Activated T-cell treated with anti-CD3 and anti-CD28 coated beads, Interleukin-2, amount 50 U/mL, for 48 hours (primary cell): Measurements from ENCODE around the gene NFIA.

Source experiments
- DNase-seq, 2 experiments: peaks; one replicate each; pipeline ENCODE4 v3.0.0-alpha.2; 2020

Gene NFIA

DNA sequence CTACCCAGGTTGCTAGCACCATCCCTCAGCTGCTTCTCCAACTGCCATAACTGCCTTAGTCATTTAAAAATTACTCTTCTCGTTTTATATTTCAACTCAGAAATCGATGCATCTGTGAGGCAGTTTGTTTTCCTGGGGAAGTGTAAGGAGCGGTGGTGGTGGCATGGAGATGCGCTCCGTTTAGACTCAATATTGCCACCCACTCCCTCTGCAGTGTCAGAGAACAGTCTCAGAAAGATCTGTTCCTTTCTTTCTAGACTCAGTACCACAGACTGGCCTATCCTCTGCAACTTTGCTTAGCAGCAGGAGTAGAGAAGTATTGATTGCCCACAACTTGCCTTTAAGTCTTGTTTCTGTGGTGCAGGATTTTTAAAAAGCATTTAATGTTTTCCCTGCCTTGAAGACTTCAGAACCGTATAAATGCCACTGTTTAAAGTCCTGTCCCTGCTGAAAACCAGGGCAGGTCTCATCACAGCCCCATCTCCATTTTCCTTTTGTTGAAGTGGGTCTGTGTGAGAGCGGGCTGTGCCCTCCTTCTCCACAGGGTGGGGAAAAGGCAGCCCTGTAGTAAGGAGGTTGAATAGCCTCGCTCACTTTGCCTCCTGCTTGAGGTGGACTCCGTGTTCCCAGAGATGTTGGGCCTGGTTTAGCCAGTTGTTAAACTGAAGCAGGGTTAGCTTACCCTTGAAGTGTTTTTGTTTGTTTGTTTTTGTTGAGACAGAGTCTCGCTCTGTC lies 105.2 kb downstream of the NFIA start:
- no peak for DNase-seq

DNA sequence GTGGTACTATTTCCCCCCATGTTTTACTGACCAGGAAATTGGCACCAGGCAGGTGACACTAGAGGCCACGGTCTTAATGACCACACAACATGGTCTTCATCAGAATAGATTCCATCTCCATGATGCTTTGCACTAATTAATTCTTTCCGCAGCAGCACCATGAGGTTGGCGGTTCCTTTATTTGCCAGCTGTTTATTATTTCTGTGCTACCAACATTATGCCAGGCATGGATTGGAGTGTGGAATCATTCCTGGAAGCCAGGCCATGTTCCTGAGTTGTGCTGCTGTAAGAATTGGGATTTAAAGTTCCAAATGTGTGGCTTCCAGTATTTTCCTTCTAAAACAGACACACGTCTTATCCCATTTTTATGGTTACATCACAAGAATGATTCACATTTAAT lies 107.8 kb downstream of the NFIA start:
- DNase-seq, result no peak

DNA sequence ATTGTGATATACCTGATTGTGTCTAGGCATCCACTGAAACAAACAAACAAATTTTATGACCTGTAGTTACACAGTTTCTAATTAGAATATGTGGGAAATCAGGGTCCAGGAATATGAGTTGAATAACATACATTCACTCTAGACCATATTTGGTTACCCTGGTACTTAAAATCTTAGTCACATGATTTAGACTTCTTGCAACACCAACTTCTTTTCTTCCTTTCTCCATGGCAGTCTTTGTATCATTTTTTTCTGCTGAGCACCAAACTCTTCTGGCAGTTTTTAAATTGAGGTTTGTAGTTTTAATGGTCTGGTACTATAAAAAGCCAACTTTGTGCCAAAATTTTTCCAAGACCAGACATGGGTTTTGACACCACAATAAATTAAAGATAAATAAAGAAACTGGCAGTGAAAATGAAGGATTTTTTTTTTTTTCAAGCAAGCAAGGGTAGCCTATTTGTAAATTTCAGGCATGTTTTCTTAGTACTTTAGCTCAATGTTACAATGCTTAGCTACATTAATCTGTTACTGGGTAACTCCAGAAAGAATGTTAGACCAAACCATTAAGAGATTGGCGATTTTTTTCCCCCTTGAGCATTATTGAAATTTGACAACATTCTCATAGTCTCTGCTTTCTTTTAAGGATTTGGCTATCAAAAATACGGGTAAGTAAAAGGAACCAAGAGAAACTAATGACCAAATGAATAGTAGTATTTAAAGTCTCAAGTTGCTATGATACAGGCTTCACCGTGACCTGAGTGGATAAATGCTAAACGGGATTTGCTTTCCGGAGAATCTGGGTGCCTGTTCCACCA lies 108.5 kb downstream of the NFIA start:
- no peak for DNase-seq

DNA sequence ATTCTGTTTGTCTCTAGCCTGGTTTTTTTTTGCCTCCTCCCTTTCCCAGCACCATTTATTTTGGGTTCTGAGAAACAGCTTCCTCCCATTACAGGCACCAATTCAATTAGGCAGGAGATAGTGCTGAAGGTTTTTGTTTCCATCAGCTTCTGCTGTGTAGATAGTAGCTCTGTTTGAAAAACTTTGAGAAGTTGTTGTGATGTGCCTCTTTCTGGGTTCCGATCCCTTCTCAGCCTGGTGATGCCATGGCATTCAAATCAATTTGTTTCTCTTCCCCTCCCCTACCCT lies 109.0 kb downstream of the NFIA start:
- no peak for DNase-seq

DNA sequence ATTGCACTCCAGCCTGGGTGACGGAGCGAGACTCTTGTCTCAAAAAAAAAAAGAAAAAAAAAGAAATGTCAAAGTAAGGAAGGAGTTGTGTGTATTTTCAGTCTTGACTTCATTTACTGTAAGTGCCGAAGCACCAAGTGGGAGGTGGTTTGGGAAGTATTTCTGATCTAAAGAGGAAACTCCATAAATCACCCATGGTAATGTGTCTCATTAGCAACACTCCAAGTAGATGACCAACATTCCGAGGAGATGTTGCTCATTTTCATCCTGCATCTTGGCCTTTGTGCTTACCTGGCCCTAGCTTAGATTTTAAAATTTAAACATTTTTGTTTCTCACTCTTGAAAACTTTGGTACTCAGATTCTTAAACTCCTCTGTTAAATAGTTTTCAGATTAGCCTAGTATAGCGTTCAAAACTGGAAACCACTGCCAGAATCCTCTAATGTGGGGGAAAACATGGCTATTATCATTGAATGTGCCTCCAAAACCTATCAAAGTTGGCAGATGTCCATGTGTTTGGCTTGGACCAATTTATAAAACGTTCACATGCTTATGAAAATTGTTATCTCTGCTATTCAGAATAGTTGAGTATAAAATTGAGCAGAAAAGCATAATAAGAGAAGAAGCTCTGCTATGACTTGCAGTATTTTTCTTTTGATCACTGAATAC lies 110.4 kb downstream of the NFIA start:
- no peak for DNase-seq

DNA sequence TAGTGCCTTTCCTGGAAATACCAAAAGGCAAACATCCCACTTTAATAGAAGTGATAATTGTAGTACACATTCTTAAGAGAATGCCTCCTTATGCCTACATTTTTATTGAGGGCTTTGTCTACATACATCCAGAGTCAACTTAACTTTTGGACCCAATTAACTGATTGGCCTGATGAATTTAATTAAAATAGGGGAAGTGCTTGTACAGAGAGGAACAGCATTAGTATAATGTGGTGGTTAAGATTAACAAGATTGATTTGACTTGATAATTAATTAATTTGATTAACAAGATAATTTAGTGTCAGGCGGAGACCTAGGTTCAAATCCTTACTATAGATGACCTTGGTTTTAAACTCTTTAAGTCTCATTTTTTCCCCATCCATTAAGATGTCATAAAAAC lies 111.4 kb downstream of the NFIA start:
- DNase-seq, result no peak

DNA sequence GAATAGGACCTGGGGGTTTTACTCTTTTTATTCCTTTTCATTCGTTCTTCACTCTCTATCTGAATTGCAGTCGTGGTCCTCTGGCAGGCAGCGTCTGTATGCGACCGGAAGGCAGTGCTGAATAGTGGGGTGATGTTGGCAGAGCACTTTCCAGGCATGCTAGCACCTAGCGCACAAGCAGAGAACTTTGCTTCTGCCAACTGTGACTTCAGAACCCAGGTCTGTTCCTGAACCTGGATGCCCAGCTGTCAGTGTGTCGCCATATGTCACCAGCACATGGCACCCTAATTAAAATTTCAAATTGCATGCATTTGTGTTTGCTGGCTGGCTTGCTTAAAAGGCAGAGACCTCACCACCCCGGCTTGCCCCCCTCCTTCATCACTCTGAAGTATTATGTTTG lies 116.2 kb downstream of the NFIA start:
- DNase-seq, result no peak

DNA sequence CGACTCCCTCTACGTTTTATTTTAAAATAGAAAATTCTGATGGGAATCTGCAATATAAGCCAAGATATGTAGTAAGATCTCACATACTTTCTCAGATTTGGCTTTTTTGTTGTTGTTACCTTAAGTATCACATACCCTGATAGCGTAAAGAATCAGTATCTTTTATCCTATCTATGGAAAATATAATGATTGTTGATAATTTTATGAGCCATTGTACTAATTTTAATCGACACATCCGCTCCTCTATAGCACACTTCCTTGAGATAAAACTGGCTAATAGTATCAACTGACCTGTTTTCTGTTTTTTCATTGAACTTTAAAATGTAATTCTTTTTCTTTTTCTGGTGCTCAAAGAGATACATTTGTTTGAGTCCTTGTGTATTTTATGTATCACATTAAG lies 118.7 kb downstream of the NFIA start:
- DNase-seq, result no peak

DNA sequence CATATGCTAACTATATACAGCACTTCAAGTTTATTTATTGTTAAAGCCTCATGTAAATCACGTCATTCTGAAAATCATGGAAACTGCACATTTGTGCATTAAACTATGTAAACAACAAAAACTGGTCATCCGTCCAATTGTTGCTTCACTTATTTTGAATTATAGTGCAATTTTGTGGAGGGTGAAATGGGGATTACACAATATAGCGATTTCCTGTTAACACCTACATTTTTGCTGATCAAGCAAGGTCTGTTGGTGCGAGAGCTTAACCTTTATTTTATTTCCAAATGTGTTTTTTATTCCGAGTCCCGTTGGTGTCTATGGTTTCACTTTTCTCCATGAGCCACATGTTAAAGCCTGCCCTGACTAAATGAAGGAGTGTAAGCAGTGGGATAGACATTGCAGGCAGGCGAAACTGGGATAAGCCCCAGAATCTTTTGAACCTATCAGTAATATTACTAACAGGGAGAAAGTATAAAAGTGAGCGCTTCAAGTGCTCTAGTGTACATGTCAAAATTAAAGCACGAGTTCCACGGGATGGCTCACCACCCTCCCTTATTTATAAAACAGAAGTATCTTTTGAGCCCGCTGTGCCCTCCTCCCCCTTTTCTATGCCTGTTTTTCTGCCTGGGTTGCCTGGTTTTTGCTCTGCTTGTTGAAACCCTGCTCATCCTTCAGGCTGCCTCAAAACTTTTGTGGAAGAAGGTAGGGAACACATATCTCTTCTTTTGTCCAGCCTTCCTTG lies 120.7 kb downstream of the NFIA start:
- no peak for DNase-seq

DNA sequence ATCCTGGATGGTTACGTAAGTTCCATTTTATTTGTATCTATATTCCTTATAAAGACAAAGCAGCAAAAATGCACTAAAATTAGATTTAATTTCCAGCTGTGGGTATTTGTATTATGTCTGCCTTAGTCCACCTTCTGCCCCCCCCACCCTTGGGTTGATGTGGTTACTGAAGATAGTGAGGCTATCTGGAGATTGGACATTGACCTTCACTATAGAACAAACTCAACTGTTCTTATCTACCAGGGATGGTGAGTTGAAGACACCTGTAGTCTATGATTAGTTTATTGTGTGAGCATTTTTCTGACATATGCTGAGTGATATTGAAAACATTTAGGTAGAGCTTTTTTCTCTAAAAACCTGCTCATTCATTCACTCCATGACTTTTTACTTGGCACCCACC lies 122.2 kb downstream of the NFIA start:
- no peak for DNase-seq

DNA sequence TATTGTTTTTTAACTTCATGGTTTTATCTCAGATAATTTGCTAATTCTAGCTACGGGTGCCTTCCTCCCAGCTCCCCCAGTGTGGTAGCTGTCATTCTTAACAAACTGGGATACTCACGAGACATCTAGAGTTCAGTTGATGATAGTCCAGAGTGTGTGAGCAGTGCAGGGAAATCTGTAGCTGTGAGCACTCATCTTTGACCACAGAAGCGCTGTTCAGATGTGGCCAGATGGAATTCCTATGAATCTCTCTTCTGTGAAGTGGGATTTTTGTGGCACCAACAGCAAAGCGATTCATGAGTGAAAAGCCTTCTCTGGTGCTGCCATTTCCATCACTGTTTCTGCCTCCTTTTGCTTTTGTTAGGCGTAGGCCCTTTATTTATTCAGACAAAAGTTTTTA lies 125.1 kb downstream of the NFIA start:
- DNase-seq, result no peak

DNA sequence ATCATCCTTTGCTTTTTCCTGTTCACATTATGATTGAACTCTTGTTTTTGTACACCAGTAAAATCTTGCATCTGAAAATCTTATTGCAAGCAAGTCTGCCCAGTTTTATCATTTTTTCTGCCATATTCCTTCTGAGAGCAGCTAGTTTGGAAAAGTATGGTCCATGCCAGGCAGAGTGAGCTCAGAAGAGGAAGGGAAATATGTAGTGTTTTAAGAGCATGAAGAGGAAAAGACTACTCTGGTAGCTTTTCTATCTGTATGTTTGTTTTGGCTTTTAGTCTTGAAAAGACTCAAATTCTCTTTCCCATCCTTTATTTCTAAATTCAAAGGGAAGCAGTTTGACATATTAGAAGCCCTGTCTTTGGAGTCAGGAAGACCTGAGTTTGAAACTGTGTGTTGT lies 125.8 kb downstream of the NFIA start:
- no peak for DNase-seq

DNA sequence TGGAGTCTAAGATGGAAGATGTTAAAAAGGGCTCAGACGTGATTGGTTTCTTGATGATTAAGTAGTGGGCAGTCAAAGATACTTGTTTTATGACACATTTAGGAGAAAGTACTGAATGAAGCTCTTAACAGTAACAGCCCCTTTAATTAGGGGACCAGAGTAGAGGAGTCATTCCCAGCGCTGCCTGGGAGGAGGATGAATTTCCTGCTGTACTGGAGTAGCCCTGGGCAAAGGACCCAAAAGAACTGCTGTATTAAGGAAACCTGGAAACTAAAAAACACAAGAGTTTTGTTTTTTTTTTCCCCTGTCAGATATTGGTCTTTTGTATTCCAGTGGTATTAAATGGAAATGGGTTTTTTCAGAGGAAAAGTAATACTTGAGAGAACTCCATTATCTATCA lies 126.5 kb downstream of the NFIA start:
- no peak for DNase-seq

DNA sequence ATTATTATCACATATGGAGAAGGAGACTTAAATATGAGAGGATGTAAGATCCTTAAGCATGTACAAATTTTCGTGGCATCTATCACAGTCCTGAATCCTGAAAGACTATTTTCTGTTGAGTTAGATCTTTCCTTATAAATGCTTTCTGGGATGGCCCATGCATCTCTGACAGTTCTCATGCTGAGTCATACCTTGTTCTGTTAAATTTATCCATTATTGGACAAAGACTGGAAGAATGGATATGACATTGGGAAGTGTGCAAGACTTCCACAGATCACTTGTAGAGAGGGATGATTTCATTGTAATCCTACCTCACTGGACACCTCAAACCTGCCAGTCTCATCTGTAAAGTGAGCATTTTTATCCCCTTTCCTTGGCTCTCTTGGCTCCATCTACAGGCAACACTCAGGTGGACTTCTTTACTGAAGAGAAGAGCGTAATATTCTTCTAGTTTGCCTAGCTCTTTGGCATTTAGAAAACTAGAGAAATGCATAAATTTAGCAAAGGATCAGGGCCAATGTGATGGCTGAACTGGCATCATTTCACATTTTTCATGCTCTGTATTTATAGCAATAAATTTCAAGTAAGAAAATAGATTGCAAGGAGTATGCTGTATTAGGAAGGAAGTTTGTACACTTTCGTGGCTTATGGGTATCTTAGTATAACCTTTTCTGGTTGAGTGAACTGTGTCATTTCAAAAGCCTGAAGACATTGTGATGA lies 128.2 kb downstream of the NFIA start:
- no peak for DNase-seq

DNA sequence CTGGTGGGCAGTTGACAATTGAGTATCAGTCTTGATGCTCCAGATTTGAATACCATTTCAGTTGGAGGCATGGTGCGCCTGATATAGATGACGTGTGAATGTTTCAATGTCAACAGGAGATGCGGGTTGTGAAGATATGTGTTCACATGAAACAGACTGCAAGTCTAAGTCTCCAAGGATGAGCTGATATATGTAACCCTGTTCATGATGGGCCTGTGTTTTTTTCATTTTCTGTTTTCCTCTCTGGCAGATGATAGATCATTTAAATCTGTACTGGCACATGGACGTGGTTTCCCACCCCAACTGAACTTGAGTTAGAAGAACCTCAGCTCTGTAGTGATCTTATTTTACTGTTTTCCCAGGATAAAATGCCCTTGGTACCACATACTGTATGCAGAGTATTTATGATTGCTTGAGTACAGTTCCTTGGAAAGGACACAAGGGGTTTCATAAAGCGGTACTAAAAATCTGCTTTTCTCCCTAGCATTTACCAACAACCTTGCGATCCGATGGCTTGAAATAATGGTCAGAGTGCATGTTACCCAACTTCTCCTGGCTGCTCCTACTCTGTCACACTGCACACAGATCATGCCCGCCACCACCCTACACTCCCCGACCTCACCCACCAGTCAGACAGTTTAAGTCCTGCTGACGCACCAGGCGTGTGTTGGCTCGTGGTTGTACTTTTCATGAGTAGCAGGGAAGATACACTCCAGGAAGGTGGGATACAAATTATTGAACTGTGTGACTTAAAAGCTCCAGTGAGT lies 131.1 kb downstream of the NFIA start:
- DNase-seq, result no peak

DNA sequence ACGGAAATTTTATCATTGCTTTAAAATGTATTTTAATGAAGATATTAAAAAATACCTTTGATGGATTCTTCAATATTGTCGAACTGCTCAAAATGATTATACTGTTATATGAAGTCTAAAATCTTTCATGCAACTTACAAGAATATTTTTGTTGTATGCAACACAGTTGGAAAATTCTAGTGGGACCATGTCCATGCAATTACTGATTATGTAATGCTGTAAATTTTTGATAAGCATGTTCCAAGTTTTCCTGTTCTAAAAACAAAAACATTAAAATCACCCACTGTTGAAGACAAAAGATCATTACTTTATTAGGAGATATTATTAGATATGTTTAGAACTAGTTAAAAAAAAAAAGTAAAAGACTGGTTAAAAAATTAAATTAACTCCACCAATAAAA lies 132.8 kb downstream of the NFIA start:
- DNase-seq, result no peak

DNA sequence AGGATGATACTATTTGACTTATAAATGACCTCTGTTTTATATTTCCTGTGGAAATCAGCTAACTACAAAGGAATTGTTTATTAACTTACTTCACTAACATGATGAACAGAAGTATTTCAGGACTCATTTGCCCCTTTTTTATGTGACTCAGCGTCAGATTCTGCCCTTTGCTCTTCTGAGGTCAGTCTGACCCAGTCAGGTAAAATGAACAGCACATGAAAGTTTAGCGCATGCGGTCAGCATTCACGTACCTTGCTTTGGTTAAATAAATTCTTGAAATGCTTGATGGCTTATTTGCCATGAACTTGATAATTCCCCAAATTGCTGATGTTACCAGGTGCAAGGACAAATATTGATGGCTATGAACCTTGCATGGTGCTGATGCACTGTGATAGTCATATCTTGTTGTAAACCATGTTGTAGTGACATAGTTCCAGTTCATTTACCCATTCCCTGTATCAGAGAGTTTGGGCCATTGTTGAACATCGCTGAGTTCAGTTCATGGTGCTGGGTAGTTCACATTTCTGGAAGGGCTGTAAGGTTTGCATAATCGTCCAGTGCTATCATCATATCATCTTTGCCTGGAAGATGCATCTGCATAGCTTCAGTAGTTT lies 133.4 kb downstream of the NFIA start:
- DNase-seq, result no peak

DNA sequence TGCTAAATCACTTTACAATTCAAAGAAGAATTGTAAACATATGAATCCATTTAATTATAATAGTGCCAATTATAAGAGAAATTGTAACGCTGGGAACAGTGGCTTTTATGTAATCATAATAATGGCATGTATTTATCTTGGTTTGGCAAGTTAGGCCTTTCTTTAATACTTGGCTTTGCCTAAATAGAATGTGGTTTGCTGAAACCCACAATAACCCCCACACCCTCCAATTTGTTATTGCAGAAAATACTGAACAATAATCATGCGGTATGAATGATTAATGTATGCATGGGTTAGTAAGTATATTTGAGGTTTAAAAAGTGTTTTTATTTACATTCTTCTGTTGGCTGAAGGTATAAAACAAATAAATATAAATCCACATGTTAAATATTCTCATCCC lies 138.2 kb downstream of the NFIA start:
- DNase-seq, result no peak

DNA sequence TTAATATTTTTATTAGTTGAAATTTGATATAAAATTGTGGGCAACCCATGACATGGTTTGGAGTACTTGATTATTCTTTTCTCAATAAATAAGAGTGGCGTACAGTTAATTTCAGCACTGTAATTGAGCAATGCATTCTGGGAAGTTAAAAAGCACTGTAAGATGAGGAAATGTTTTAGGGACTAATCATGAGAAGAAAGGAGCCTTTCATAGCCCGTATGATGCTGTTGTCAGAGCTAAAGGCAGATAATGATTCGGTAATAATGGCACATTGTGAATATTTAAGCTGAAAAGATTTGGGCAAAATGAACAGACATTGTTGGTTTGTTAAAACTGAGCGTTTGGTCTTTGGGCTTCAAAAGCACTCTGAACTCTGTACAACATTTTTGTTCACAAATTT lies 139.3 kb downstream of the NFIA start:
- no peak for DNase-seq

DNA sequence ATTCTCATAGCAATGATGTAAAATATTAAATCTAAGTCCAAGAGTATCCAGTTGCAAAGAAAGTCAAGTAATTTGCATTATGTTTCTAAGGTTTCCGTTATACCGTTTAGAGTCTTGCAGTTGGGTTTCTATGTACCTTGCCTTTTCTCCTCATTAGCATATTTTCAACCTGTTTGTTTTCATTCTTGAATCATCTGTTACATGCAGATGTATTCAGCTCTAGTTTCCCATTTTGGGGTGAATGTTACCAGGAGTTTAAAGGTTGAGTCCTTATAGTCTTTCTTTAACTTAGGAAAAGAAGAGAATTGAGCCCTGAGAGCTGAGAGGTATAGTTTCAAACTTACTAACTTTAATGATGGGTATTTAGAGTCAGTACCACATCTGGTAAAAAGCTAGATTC lies 139.9 kb downstream of the NFIA start:
- no peak for DNase-seq

DNA sequence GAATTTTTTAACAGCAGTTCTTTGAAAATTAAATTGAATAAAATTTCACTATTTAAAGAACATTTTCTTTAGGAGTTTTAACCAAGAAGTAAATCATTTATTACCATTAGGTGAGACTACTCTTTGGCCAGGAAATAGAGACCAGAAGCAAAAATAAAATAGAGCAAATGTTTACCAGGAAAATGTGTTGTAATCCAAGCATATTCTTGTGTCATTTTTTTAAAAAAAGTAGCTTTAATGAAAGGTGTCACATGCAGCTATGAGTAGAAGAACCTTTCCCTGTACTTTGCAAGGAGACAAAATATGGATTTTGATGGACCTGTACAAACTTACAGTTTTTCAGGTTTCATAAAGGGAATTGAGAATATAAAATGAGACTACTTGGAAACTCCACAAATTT lies 140.8 kb downstream of the NFIA start:
- DNase-seq, result no peak

DNA sequence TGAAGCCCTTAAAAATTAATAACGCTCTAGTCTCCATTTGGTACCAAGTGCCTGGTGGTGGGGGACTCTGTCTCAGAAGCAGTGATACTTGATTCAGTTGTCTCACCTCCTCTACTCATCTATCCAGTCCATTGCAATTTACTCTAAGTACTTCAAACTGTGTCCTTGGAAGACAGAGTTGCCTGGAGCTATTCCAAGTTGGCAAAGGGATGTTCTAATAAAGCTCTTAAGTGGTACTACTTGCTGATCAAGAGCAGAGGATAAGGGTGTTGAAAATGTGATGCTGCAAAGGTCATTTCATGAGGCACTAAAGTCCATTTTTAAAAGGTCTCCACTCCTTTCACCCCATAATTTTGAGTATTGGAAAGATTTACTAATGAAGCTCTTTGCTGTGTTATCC lies 142.2 kb downstream of the NFIA start:
- DNase-seq, result no peak
